C4-2B (cell line): ENCODE measurements around the gene LONRF2.

Experiments
- ZFX ChIP-seq: fragments of 450-650 bp; IDR thresholded peaks from 2 replicates; pipeline ENCODE4 v1.6.1; 2017
- TF ChIP-seq, protein P1 (sequence below): fragments of 450-650 bp; conservative IDR thresholded peaks from 2 replicates; pipeline ENCODE4 v1.5.1; 2017; ENCODE audit warnings: mild to moderate bottlenecking

DNA sequence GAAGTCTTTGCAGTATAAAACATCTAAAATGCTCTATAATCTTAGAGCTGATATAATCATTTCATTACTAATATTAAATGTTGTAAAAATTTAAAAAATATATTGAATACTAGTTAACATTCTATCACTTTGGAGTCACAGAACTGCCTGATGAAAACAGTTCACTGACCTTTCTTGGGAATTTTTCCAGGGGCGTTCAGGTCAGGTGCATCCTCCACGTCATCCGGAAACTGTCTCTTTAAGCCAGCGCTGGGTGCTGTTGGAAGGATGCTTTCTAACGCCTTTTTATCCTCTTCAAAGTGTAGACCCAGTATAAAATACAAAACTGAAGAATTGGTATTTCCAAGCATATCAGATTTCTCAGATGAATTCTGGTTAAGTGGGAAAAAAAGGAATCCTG is 22.8 kb downstream of the LONRF2 start:
- TF ChIP-seq, protein P1, sequence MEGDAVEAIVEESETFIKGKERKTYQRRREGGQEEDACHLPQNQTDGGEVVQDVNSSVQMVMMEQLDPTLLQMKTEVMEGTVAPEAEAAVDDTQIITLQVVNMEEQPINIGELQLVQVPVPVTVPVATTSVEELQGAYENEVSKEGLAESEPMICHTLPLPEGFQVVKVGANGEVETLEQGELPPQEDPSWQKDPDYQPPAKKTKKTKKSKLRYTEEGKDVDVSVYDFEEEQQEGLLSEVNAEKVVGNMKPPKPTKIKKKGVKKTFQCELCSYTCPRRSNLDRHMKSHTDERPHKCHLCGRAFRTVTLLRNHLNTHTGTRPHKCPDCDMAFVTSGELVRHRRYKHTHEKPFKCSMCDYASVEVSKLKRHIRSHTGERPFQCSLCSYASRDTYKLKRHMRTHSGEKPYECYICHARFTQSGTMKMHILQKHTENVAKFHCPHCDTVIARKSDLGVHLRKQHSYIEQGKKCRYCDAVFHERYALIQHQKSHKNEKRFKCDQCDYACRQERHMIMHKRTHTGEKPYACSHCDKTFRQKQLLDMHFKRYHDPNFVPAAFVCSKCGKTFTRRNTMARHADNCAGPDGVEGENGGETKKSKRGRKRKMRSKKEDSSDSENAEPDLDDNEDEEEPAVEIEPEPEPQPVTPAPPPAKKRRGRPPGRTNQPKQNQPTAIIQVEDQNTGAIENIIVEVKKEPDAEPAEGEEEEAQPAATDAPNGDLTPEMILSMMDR: no peak
- no peak for TF ChIP-seq ZFX
